Lung (tissue), 12 donors: ENCODE results near the gene SAP25. TPM values are rescaled to one million over a fixed set of nuclear protein-coding genes. Genes with fewer than 3 reads are reported as not detected.

Experiments
- ATAC-seq: fragments of 200-7000 bp; cut with Tn5 transposase; one replicate; pipeline ENCODE4 v1.9.1; 2020; ENCODE audit warnings: moderate number of reproducible peaks; ENCODE audit not compliant: insufficient read depth, low FRiP score
- DNase-seq, 3 donors: peaks; one replicate each; pipeline ENCODE4 v3.0.0-alpha.2; 2013 to 2017
- H3K27ac ChIP-seq, 2 donors: one replicate each; pipeline ENCODE4 v1.5.1; 2013; ENCODE audit warnings: mild to moderate bottlenecking in 2 of 2, moderate library complexity in 2 of 2, control low read depth in 1 of 2, inconsistent platforms in 1 of 2, low read depth in 1 of 2, low read length in 1 of 2
- H3K27me3 ChIP-seq, 3 donors: one replicate each; pipeline ENCODE4 v1.5.1; 2013; ENCODE audit warnings: low read length in 2 of 3; ENCODE audit not compliant: control insufficient read depth in 3 of 3, insufficient read depth in 3 of 3
- H3K36me3 ChIP-seq, 4 donors: one replicate each; pipeline ENCODE4 v1.5.1; 2013; ENCODE audit warnings: low read length in 4 of 4, mild to moderate bottlenecking in 1 of 4, moderate library complexity in 1 of 4; ENCODE audit not compliant: control insufficient read depth in 4 of 4, insufficient read depth in 4 of 4
- H3K4me1 ChIP-seq, 5 donors: one replicate each; pipeline ENCODE4 v1.5.1; 2013; ENCODE audit warnings: low read length in 5 of 5, mild to moderate bottlenecking in 2 of 5, moderate library complexity in 1 of 5; ENCODE audit not compliant: control insufficient read depth in 5 of 5, insufficient read depth in 5 of 5
- H3K4me3 ChIP-seq: one replicate; pipeline ENCODE4 v1.5.1; 2013; ENCODE audit warnings: mild to moderate bottlenecking, control low read depth, moderate library complexity
- H3K9ac ChIP-seq, 2 donors: one replicate each; pipeline ENCODE4 v1.5.1; 2013; ENCODE audit warnings: low read length in 2 of 2, control low read depth in 1 of 2; ENCODE audit not compliant: insufficient read depth in 1 of 2
- H3K9me3 ChIP-seq, 4 donors: one replicate each; pipeline ENCODE4 v1.5.1; 2013; ENCODE audit warnings: low read length in 3 of 4, mild to moderate bottlenecking in 1 of 4, moderate library complexity in 1 of 4; ENCODE audit not compliant: control insufficient read depth in 4 of 4, insufficient read depth in 3 of 4
- WGBS, 2 donors: extraction: QIAGEN DNeasy Blood & Tissue Kit; methylation state at CpG; one replicate each; pipeline ENCODE4 v1.1.7; 2013; 5-methylcytosine and 5-hydroxymethylcytosine counted together
- polyA plus RNA-seq, 2 donors: library from polyadenylated mRNA; stranded (reverse); fragments of 200-250 nt; gene quantifications; one replicate each; pipeline ENCODE4 v1.2.1, GENCODE V29; 2013
- total RNA-seq, 2 donors: library from RNA; depleted of rRNA in 1 of 2; stranded (reverse); fragments of >200 nt in 1 of 2; gene quantifications; one replicate each; pipeline ENCODE4 v1.2.1, GENCODE V29; 2014 to 2021
- TF ChIP-seq, protein P1 (sequence below): IDR thresholded peaks from 2 replicates; pipeline ENCODE4 v1.5.1; 2012; ENCODE audit warnings: mild to moderate bottlenecking; ENCODE audit errors: control extremely low read depth, extremely low read depth
- donor health status: control.
- donor health status: control.
- donor health status: Bipolar disorder and iron deficiency.
- donor health status: healthy.
- donor health status: DM: yes; HTN: yes; CAD: no.

The SAP25 gene
- total and polyA plus RNA-seq, 4 donors, result 1.9 to 9.9 (median 6.2) TPM

DNA sequence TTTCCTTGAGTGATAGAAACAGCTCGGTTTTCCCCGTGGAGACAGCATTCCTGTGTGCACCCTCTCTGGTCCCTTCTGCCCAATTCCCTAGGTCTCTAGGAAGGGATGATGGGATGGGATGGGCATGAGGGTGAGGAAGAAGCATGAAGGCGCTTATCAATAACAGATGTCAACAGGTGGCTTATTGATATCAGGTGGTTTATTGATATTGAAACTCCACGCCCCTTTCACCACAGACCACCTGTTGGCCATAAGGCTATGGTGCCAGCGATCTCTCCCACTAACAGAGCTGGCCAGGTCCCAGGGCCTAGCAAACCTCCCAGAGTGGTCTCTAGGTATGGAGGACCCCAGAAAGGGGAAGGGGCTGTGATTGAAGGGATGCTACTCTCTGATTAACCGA, 46.5 kb upstream of the SAP25 start:
- H3K4me1 ChIP-seq, result no peaks in the 10 kb centered on the region
- DNase-seq, result no peak
- H3K9me3 ChIP-seq, result no peaks in the 10 kb centered on the region
- TF ChIP-seq, protein P1, sequence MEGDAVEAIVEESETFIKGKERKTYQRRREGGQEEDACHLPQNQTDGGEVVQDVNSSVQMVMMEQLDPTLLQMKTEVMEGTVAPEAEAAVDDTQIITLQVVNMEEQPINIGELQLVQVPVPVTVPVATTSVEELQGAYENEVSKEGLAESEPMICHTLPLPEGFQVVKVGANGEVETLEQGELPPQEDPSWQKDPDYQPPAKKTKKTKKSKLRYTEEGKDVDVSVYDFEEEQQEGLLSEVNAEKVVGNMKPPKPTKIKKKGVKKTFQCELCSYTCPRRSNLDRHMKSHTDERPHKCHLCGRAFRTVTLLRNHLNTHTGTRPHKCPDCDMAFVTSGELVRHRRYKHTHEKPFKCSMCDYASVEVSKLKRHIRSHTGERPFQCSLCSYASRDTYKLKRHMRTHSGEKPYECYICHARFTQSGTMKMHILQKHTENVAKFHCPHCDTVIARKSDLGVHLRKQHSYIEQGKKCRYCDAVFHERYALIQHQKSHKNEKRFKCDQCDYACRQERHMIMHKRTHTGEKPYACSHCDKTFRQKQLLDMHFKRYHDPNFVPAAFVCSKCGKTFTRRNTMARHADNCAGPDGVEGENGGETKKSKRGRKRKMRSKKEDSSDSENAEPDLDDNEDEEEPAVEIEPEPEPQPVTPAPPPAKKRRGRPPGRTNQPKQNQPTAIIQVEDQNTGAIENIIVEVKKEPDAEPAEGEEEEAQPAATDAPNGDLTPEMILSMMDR, result no peak
- H3K27ac ChIP-seq, result no peak overlapping the region
- WGBS, 2 donors, result 93 to 97% methylated on average over 6 of the region's 6 CpGs
- no peaks in the 10 kb centered on the region for H3K27me3 ChIP-seq
- no peak for ATAC-seq
- H3K4me3 ChIP-seq, result no peak overlapping the region
- H3K36me3 ChIP-seq, result peaks cover 0 to 1% (median 0%) of the 10 kb centered on the region in 4 donors
- H3K9ac ChIP-seq, result no peak overlapping the region

- TF ChIP-seq, protein P1, result no peak
- no peaks in the 10 kb centered on the region for H3K9me3 ChIP-seq
- peaks cover 0 to 9% (median 0%) of the 10 kb centered on the region in 4 donors for H3K36me3 ChIP-seq
- no peak overlapping the region for H3K27ac ChIP-seq
- H3K27me3 ChIP-seq, result no peaks in the 10 kb centered on the region
- WGBS, 2 donors, result 79 to 94% methylated on average over 6 of the region's 6 CpGs
- H3K9ac ChIP-seq, result no peak overlapping the region
- H3K4me3 ChIP-seq, result no peak overlapping the region
- no peak for DNase-seq
- ATAC-seq, result no peak
- H3K4me1 ChIP-seq, result peaks cover 0 to 11% (median 7%) of the 10 kb centered on the region in 5 donors
These were observed 40.7 kb upstream of the SAP25 start for GRCh38 chr7:100614308-100614861.

GRCh38 chr7:100613412-100614175, 39.9 kb upstream of the SAP25 start:
- H3K4me3 ChIP-seq, result no peak overlapping the region
- DNase-seq, result no peak
- TF ChIP-seq, protein P1, result no peak
- peaks cover 0 to 11% (median 7%) of the 10 kb centered on the region in 5 donors for H3K4me1 ChIP-seq
- peaks cover 0 to 9% (median 0%) of the 10 kb centered on the region in 4 donors for H3K36me3 ChIP-seq
- no peak for ATAC-seq
- peak overlapping the region in 1 of 2 donors; percentile 1 for H3K9ac ChIP-seq
- H3K27me3 ChIP-seq, result no peaks in the 10 kb centered on the region
- 72 to 87% methylated on average over 13 of the region's 13 CpGs for WGBS, 2 donors
- H3K9me3 ChIP-seq, result no peaks in the 10 kb centered on the region
- H3K27ac ChIP-seq, result no peak overlapping the region
